ENCODE results near the gene ST6GALNAC5.
A peak's percentile ranks its signal among the peaks of the same experiment; 100 is the strongest.

Gene ST6GALNAC5

DNA sequence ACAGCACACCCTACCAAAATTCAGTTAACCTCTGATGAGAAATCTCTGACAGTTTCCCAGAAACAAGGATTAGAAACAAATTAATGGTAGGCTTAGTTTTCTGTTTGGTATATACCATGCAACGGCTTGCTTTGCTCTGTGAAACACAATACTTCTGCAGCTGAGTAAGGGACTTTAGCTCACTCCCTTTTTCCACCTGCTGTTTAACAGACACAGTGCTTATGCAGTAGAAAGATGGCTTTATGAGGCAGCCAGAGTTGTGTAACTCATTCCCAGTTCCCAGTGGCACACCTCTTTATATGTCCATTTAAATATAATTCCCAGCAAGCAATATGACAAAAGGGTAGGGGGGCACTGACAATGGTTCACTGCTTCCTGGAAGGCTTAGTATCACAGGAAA lies 228.0 kb downstream of the ST6GALNAC5 start:
- TF ChIP-seq CTCF (conservative IDR thresholded peaks at IDR 0.05; ENCODE audit: low read depth, low read length) = no peak
- no peak overlapping the region for H3K4me3 ChIP-seq (ENCODE audit: low read depth, low read length)
- no peak for DNase-seq (ENCODE audit: low read depth)

DNA sequence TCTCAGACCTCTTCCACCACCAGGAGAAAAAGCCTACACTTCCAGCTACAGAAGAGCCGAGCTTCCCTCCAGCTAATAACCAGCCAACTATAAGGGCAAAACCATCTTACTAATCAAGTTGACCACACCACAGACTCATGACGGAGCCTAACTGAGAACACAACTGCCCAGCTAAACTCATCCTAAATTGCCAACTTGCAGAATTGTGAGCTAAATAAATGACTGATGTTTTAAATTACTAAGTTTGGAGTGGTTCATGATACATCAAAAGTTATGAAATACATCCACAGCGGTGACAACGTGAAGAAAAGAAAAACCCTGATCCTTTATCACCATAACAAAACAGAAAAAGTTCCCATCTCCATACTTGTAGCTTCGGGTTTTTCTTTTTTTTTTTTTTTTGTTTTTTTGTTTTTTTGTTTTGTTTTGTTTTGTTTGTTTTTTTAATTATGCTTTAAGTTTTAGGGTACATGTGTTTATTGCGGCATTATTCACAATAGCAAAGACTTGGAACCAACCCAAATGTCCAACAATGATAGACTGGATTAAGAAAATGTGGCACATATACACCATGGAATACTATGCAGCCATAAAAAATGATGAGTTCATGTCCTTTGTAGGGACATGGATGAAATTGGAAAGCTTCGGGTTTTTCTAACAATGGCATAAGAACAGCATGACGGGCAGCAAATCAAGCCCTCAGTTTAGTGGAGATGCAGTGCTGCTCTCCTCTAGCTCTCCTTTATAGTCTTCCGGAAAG lies 229.4 kb downstream of the ST6GALNAC5 start:
- H3K4me3 ChIP-seq (ENCODE audit: low read depth, low read length) = no peak overlapping the region
- no peak for TF ChIP-seq CTCF (conservative IDR thresholded peaks at IDR 0.05; ENCODE audit: low read depth, low read length)
- DNase-seq (ENCODE audit: low read depth) = no peak

DNA sequence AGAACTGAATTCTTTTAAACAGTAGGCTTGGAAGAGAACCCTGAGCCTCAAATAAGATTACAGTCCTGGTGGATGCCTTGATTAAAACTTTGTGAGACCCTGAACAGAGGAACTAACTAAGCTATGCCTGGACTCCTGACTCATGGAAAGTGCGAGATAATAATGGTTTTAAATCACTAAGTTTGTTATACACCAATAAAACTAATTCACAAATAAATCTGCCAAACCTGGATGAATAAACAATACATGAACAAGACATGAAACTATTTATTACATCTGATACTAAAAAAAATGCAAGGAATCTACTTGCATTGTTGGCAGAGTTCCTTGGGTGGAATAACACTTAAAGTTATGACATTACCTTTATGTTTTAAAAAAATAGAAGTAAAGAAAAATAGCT lies 233.6 kb downstream of the ST6GALNAC5 start:
- H3K4me3 ChIP-seq (ENCODE audit: low read depth, low read length) = no peak overlapping the region
- DNase-seq (ENCODE audit: low read depth) = peak; percentile 34

GRCh38 chr1:77103486-77103885 lies 236.2 kb downstream of the ST6GALNAC5 start:
- DNase-seq (ENCODE audit: low read depth) = no peak
- no peak overlapping the region for H3K4me3 ChIP-seq (ENCODE audit: low read depth, low read length)
- no peak for TF ChIP-seq CTCF (conservative IDR thresholded peaks at IDR 0.05; ENCODE audit: low read depth, low read length)

More for the DNA sequence above, 233.6 kb downstream of the ST6GALNAC5 start:
- no peak for TF ChIP-seq CTCF (conservative IDR thresholded peaks at IDR 0.05; ENCODE audit: low read depth, low read length)

- no peak for TF ChIP-seq CTCF (conservative IDR thresholded peaks at IDR 0.05; ENCODE audit: low read depth, low read length)
These were observed 237.4 kb downstream of the ST6GALNAC5 start for GRCh38 chr1:77104672-77105071.

More at GRCh38 chr1:77104672-77105071, 237.4 kb downstream of the ST6GALNAC5 start:
- DNase-seq (ENCODE audit: low read depth) = no peak
- no peak overlapping the region for H3K4me3 ChIP-seq (ENCODE audit: low read depth, low read length)
